GOT3 (cell line): Measurements from ENCODE around the gene KRT3.

Experiments used
- DNase-seq: peaks from one replicate; lab custom pipeline; 2025; ENCODE audit warnings: mixed read lengths; lab: John Stamatoyannopoulos, UW

KRT3 gene

DNA sequence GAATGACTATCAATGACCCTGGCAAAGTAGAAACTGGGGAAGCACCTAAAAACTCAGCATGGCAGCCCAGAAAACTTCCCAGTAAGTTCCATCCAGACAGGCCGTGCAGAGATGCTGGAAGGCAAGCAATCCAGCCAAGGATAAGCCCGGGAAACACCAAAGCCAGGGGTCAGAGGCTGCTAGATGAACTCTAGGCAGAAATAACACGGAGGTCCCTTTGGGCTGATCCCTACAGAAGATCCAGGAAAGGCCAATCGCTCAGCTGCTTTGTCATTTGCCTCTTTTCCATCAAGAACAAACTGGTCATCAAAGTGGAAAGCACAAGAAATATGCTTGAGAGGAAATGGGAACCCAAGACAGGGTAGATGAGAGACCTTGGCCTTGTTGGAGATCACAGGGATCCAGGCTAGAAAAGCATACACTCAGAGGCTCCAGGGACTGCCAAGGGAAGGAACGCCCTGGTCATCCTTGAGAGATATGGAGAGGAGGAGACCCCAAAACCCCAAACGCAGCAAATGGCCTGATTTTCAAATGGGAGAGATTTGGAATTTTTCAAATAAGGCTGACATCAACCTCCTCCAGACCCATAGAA is 31.7 kb upstream of the KRT3 start:
- DNase-seq = no peak

DNA sequence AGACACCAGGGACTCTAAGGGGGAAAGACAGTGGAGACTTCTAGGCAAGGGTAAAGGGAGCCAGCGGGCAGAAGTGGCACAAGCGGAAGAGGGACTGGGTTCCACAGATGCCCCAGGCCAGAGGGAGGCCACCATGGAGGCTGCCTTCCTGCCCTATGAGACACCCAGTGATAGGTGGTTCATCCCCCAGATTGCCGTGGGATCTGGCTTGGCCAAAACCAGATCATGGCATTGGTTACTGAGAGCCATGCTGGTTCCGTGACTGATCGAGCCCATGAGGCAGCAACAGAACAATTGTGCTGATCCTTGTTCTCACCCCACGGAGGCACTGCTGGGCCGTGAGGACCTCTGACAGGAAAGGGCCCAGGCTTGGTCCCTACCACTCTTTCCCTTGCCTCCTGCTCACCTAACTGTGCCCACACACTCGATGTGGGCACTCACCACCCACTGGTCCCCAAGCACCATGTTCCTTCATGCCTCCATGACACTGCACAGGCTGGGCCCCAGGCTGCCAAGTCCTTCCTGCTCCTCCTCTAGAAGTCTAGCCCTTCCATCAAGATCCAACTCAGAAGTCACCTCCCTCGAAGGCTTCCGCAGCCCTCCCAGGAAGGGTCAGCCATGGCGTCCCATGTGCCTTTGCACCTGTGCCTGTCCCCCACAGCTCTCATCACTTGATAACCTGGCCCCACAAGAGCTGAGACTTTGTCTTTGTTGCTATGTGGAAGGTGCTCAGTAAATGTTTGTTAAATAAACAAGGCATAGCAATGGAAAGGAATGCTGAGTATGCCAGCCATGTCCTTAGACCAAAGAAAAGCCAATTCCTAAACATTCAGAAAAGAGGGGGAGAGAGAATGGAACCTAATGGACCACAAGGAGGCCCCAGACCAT is 30.9 kb upstream of the KRT3 start:
- no peak for DNase-seq

DNA sequence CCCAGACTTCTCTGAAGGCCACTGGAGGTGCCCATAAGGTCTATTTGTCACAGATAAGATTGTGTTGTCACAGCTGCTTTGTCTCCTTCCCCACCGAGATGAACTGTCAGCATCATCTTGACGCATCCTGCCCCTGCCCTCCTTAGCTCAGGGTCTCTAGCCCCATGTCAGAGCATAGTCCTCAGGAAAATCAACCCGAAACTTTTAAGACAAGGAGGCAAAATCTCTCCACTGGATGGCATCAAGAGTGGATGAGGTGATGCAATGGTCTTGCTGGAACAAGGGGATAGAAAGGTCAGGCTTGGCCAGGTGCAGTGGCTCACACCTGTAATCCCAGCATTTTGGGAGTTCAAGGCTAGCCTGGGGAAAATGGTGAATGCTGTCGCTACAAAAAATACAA is 30.0 kb upstream of the KRT3 start:
- DNase-seq = no peak

DNA sequence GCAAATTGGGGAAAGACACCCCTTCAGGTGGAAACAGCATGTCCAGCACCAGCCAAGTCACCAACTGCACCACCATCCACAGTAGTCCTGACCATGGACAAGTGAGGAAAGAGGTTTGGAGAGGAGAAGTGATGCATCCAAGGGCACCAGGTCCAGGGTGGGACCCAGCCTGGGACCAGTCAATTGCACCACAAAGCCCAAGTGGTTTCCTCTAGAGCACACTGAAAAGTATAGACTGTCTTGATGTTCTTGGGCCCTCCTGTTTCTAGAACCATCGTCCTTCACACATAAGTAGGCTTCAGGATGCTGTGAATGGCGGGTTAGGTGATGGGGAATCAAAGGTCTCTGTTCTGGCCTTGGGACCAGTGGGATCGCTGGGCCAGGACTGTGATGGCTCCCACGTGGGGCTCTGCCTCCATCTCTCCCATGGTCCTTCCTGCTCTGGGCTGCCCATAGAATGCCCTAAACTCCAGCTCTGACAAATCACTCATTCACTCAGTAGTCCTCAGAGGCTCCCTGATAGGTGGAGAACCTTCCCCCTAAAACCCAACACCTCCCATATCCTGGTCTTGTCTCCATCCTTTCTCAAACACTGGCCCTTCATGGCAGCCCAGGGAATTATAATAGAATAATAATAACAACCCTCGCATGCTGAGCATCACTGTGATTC is 29.0 kb upstream of the KRT3 start:
- DNase-seq = no peak

GRCh38 chr12:52823761-52824450 is 28.0 kb upstream of the KRT3 start:
- DNase-seq = no peak

DNA sequence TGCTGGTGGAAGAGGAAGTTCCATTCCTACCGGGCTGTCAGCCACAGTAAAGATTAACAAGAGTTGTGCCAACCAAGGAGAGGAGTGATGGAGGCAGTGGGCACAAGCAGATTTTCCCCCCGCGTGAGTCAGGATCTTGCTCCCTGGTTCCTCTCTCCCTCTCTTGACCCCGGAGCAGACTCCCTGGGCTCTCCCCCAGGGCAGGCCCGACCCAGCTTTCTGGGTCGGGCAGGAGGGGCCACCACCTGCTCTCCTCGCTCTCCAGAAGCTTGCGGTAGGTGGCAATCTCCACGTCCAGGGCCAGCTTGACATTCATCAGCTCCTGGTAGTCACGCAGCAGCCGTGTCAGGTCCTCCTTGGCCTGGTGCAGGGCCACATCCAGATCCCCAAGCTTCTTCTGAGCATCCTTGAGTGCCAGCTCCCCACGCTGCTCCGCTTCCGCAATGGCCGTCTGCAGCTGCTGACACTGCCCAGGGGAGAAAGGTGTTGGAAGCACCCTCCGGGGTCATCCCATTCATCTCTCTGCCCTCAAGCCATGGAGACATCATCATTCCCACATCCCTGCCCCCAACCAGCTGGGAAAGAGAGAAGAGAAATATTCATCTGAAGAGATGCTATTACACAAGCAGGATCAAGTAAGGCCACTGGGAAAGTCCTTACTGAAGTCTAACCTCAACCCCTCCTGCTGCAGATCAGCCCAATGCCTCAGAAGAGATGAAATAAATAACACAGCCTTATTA is 27.0 kb upstream of the KRT3 start:
- no peak for DNase-seq

- no peak for DNase-seq
Observed at GRCh38 chr12:52821826-52822660, 26.1 kb upstream of the KRT3 start.

GRCh38 chr12:52821071-52821730 is 25.3 kb upstream of the KRT3 start:
- DNase-seq = no peak

DNA sequence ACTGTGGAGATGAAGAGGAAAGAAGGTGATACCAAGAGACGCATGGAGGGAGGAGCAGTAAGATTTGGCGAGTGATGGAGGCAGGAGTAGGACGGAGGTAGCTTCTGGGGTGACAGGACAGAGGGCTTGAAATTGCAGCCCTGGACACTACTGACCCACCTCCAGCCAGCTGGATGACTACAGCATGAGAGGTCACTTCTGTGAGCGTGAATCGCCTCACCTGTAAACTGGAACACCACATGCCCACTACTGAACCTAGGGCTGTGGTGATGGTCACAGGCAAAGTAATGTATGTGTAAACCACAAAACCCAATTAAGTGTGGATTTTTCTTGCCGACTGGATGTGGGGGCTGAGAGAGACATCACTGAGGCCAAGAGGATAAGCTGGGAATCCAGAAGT is 24.6 kb upstream of the KRT3 start:
- no peak for DNase-seq

GRCh38 chr12:52819731-52820510 is 24.0 kb upstream of the KRT3 start:
- DNase-seq = no peak

- no peak for DNase-seq
Observed at GRCh38 chr12:52818887-52819420, 23.0 kb upstream of the KRT3 start.

DNA sequence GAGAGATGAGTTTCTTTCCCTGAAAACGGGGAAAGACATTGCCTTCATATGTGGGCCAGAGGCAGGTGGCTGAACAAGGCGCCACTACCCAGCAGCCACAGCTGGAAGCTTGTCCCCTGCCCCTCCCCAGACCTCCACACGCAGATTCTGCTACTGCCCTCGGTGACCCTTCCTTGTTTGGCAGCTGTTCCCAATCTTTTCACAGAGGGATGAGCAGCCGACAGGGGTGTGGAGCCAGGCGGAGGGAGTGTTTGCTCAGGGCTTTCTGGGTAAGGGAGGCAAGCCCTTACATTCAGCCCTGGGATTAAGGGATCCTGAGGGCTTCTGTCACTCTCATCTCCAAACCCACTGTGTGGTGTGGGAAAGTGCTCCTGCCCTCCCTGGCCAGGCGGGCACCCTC is 22.5 kb upstream of the KRT3 start:
- no peak for DNase-seq

GRCh38 chr12:52817699-52818238 is 21.9 kb upstream of the KRT3 start:
- no peak for DNase-seq

- no peak for DNase-seq
Observed at GRCh38 chr12:52817003-52817698, 21.2 kb upstream of the KRT3 start.

DNA sequence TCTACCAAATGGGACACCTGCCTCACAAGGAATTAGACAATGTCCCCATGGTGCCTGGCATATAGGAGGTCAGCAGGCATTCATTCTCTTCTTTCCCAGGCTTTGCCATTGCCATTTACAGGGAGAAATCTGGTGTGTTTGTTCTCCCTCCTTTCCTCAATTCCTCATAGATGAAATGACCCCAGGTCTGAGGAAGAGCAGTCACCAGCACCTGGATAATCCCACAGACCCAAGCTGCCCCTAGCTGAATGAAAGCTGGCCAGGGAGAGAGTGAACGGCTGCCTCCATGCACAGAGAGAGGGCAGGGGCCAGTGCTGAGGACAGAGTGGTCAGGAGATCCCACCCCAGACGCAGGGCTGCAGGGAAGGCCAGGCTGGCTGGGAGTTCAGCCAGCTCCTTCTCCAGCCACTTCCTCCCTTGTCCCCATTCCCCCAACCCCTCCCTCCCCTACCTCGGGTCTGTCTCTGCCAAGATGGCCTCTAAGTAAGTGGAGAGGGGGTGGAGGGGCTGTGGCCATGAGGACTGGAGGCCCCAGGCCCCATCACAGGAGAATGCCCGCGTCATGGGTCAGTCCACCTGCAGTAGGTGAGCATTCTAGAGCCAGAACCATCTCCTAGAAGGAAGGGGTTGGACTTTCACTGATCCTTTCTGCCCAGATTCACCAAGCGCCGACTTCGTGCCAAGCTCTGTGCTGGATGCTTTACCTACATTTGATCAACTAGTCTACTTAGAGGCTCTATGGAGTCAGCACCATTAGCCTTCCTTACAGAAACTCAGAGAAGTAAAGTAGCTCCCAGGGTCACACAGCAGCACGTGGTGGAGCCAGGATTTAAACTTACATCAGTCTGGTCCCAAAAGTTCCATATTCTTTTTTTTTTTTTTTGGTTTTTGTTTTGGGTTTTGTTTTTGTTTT is 20.0 kb upstream of the KRT3 start:
- DNase-seq = no peak

DNA sequence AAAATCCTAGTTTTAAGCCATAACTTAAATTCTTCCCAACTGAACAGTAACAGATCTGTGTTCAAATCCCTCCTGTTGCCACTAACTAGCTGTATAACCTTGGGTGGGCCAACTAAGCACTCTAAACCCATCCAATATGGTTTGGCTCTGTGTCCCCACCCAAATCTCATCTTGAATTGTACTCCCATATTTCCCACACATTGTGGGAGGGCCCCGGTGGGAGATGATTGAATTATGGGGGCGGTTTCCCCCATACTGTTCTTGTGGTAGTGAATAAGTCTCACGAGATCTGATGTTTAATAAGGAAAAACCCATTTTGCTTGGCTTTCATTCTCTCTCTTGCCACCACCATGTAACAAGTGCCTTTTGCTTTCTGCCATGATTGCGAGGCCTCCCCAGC is 19.2 kb upstream of the KRT3 start:
- DNase-seq = no peak

- DNase-seq = no peak
Observed at GRCh38 chr12:52814710-52815155, 18.8 kb upstream of the KRT3 start.
